B cell (primary cell): ENCODE results near the gene ATP13A5. TPM values are rescaled to one million over a fixed set of nuclear protein-coding genes. Genes with fewer than 3 reads are reported as not detected.

Source experiments
- ATAC-seq: fragments of 200-7000 bp; cut with Tn5 transposase; one replicate; pipeline ENCODE4 v1.10.0; 2021; ENCODE audit warnings: low read depth, mild to moderate bottlenecking, moderate number of reproducible peaks, moderate library complexity
- CTCF ChIA-PET: fragments of 350-600 bp; sonication (Branson Sonifier 250); formaldehyde crosslinking; loops from one replicate; lab custom pipeline; 2021; ENCODE audit warnings: antibody characterized with exemption, inconsistent platforms; lab: Charles Lee
- POLR2A ChIA-PET: fragments of 350-600 bp; sonication (Branson Sonifier 250); formaldehyde crosslinking; loops from one replicate; lab custom pipeline; 2021; ENCODE audit warnings: antibody characterized with exemption; lab: Charles Lee
- DNase-seq: peaks from one replicate; pipeline ENCODE4 v3.0.0; 2013
- H2AFZ ChIP-seq: 2 replicates; pipeline ENCODE4 v1.6.1; 2012; ENCODE audit warnings: mild to moderate bottlenecking, low read depth, low read length; ENCODE audit not compliant: insufficient read depth, poor library complexity, severe bottlenecking
- H3K27ac ChIP-seq, 2 donors: 1 replicate in 1 of 2; 2 replicates in 1 of 2; pipeline ENCODE4 v1.5.1; 2012 to 2013; ENCODE audit warnings: low read length in 2 of 2, mild to moderate bottlenecking in 2 of 2, moderate library complexity in 1 of 2
- H3K27me3 ChIP-seq, 4 experiments: fragments of 200-600 bp in 1 of 4; sonication (generic) in 1 of 4; replicated peaks in 1 of 4; 1 replicate in 2 of 4; 2 replicates in 2 of 4; pipeline versions ENCODE4 v1.6.1 to v1.7.0; 2013 to 2016; ENCODE audit warnings: low read length in 3 of 4, mild to moderate bottlenecking in 2 of 4, mixed read lengths in 1 of 4, moderate library complexity in 1 of 4; ENCODE audit not compliant: insufficient read depth in 4 of 4, control insufficient read depth in 3 of 4; ENCODE audit errors: control extremely low read depth in 1 of 4
- H3K36me3 ChIP-seq, 2 experiments: replicated peaks in 1 of 2; 1 replicate in 1 of 2; 2 replicates in 1 of 2; pipeline versions ENCODE4 v1.6.1 to v1.7.1; 2013; ENCODE audit warnings: low read length in 1 of 2; ENCODE audit not compliant: insufficient read depth in 2 of 2, control insufficient read depth in 1 of 2; ENCODE audit errors: control extremely low read depth in 1 of 2, extremely low read depth in 1 of 2
- H3K4me1 ChIP-seq, 2 donors: fragments of 200-600 bp in 1 of 2; sonication (generic) in 1 of 2; 1 replicate in 1 of 2; 2 replicates in 1 of 2; pipeline versions ENCODE4 v1.5.1 to v1.6.1; 2013 to 2017; ENCODE audit warnings: low read length in 2 of 2; ENCODE audit not compliant: control insufficient read depth in 2 of 2, insufficient read depth in 2 of 2
- H3K4me2 ChIP-seq: replicated peaks from 2 replicates; pipeline ENCODE3; 2012; ENCODE audit warnings: mild to moderate bottlenecking, low read depth, low read length; ENCODE audit not compliant: poor library complexity, severe bottlenecking
- H3K4me3 ChIP-seq, 5 experiments: fragments of 200-600 bp in 1 of 5; sonication (generic) in 1 of 5; 1 replicate in 3 of 5; 2 replicates in 2 of 5; pipeline versions ENCODE4 v1.5.1 to v1.7.0; 2011 to 2016; ENCODE audit warnings: low read length in 4 of 5, mild to moderate bottlenecking in 4 of 5, low read depth in 2 of 5, control low read depth in 1 of 5, moderate library complexity in 1 of 5; ENCODE audit not compliant: insufficient read depth in 1 of 5; ENCODE audit errors: control extremely low read depth in 1 of 5, extremely low read depth in 1 of 5
- H3K79me2 ChIP-seq: fragments of 200-600 bp; sonication (generic); one replicate; pipeline ENCODE4 v1.6.0; 2016; ENCODE audit warnings: low read length; ENCODE audit not compliant: control insufficient read depth, insufficient read depth
- H3K9ac ChIP-seq: fragments of 200-600 bp; sonication (generic); 2 replicates; pipeline ENCODE4 v1.6.1; 2017; ENCODE audit warnings: mild to moderate bottlenecking, low read length, moderate library complexity
- H3K9me3 ChIP-seq, 3 donors: one replicate each; pipeline versions ENCODE4 v1.6.1 to v1.7.1; 2013; ENCODE audit warnings: low read length in 2 of 3; ENCODE audit not compliant: control insufficient read depth in 2 of 3, insufficient read depth in 1 of 3; ENCODE audit errors: control extremely low read depth in 1 of 3
- H4K20me1 ChIP-seq: 2 replicates; pipeline ENCODE4 v1.6.0; 2012; ENCODE audit warnings: mild to moderate bottlenecking, low read length; ENCODE audit not compliant: insufficient read depth, control insufficient read depth, poor library complexity, severe bottlenecking
- H3K27ac Mint-ChIP-seq: one replicate; pipeline ENCODE4 v1.8.0; 2021; ENCODE audit warnings: mixed read lengths
- H3K27me3 Mint-ChIP-seq: one replicate; pipeline ENCODE4 v1.8.0; 2021; ENCODE audit warnings: mixed read lengths
- H3K4me1 Mint-ChIP-seq: one replicate; pipeline ENCODE4 v1.8.0; 2021; ENCODE audit warnings: mixed read lengths
- H3K4me3 Mint-ChIP-seq: one replicate; pipeline ENCODE4 v1.8.0; 2021; ENCODE audit warnings: mixed read lengths
- H3K9me3 Mint-ChIP-seq: one replicate; pipeline ENCODE4 v1.8.0; 2022; ENCODE audit warnings: mixed read lengths; ENCODE audit not compliant: insufficient read depth
- CTCF ChIP-seq: fragments of 200-600 bp; IDR thresholded peaks from one replicate; pipeline ENCODE4 v1.8.0; 2022; ENCODE audit warnings: antibody characterized with exemption, mild to moderate bottlenecking
- EZH2 ChIP-seq: IDR thresholded peaks from 2 replicates; pipeline ENCODE4 v1.6.1; 2012; ENCODE audit warnings: borderline replicate concordance, low read depth, mild to moderate bottlenecking, moderate library complexity, low read length; ENCODE audit not compliant: insufficient read depth, poor library complexity, severe bottlenecking
- WGBS: methylation state at CpG from one replicate; pipeline ENCODE4 v1.1.5; 2013; ENCODE audit warnings: missing lambda C conversion rate; ENCODE audit not compliant: insufficient coverage; 5-methylcytosine and 5-hydroxymethylcytosine counted together
- intact Hi-C: fragments of 100-400 bp; cut with micrococcal nuclease; formaldehyde crosslinking; loops from one replicate; pipeline ENCODE4 v1.10.0; 2022
- polyA plus RNA-seq: library from polyadenylated mRNA; depleted of rRNA; stranded (reverse); fragments of >200 nt; gene quantifications from 2 replicates; pipeline ENCODE4 v1.2.3, GENCODE V29; 2012
- total RNA-seq, 2 donors: library from RNA; stranded (reverse); fragments of 120-200 nt in 1 of 2; gene quantifications; 1 replicate in 1 of 2; 2 replicates in 1 of 2; pipeline versions ENCODE4 v1.2.3 to v1.2.4, GENCODE V29; 2013 to 2022

The ATP13A5 gene
- total and polyA plus RNA-seq, 2 donors (not counting 1 experiment from before 2014, with no cell fraction given), result 0.12 TPM; not detected in 1

- Mint-ChIP-seq H3K4me1 (no peaks in the 10 kb centered on the region), H3K9me3 (no peaks in the 10 kb centered on the region), H3K27ac (no peak overlapping the region), H3K4me3 (no peak overlapping the region), H3K27me3 (peaks cover 5% of the 10 kb centered on the region)
- DNase-seq (no peak), ATAC-seq (no peak)
- intact Hi-C loops, result no loop called here
- CTCF ChIA-PET, result no interaction called here
- no peak overlapping the region for H2AFZ ChIP-seq
- no CpG with 5 or more reads among the region's 1 CpG for whole genome bisulfite sequencing
- no peak overlapping the region for H3K9ac ChIP-seq
- no peak overlapping the region for H3K4me3 ChIP-seq
- H3K36me3 ChIP-seq, result no peaks in the 10 kb centered on the region
- H3K27ac ChIP-seq, result no peak overlapping the region
- no peaks in the 10 kb centered on the region for H3K79me2 ChIP-seq
- no peak overlapping the region for H3K4me2 ChIP-seq
- H4K20me1 ChIP-seq, result no peaks in the 10 kb centered on the region
- TF ChIP-seq EZH2, result no peak
- TF ChIP-seq CTCF, result no peak
- POLR2A ChIA-PET, result no interaction called here
- H3K9me3 ChIP-seq, result no peaks in the 10 kb centered on the region
- no peaks in the 10 kb centered on the region for H3K27me3 ChIP-seq
- no peaks in the 10 kb centered on the region for H3K4me1 ChIP-seq
These were observed 77.1 kb downstream of the ATP13A5 start for GRCh38 chr3:193301433-193301832.

GRCh38 chr3:193297421-193297820 lies 81.1 kb downstream of the ATP13A5 start:
- Mint-ChIP-seq H3K27me3 (peaks cover 12% of the 10 kb centered on the region), H3K4me1 (no peaks in the 10 kb centered on the region), H3K9me3 (peaks cover 3% of the 10 kb centered on the region), H3K27ac (no peak overlapping the region), H3K4me3 (no peak overlapping the region)
- intact Hi-C loops, result no loop called here
- TF ChIP-seq EZH2 (no peak), CTCF (no peak)
- Histone ChIP-seq H2AFZ (no peak overlapping the region), H3K36me3 (no peaks in the 10 kb centered on the region), H3K27ac (no peak overlapping the region), H3K4me1 (no peaks in the 10 kb centered on the region), H3K79me2 (no peaks in the 10 kb centered on the region), H3K4me3 (no peak overlapping the region), H3K27me3 (no peaks in the 10 kb centered on the region), H3K9ac (no peak overlapping the region), H4K20me1 (no peaks in the 10 kb centered on the region), H3K4me2 (no peak overlapping the region), H3K9me3 (no peaks in the 10 kb centered on the region)
- no peak for ATAC-seq
- POLR2A ChIA-PET, result no interaction called here
- CTCF ChIA-PET, result no interaction called here
- DNase-seq, result no peak
- WGBS, result 60% methylated on average over 1 of the region's 5 CpGs
